Measurements from ENCODE around the gene BTNL2.
"Not testable (repeated sequence)": the region's sequence is repeated elsewhere in the genome, so short reads cannot be mapped to it uniquely, and the experiment has no call there.

Gene BTNL2

GRCh38 chr6:32375739-32376529 lies 31.0 kb downstream of the BTNL2 start:
- Mint-ChIP-seq H3K27ac (ENCODE audit: low read depth) (no peak overlapping the region), H3K36me3 (ENCODE audit: insufficient read depth) (no peaks in the 10 kb centered on the region), H3K4me1 (no peaks in the 10 kb centered on the region), H3K4me3 (no peak overlapping the region), H3K9me3 (no peaks in the 10 kb centered on the region), H3K27me3 (peaks cover 59% of the 10 kb centered on the region)
- ATAC-seq (replicated peaks; ENCODE audit: extremely low read depth, poor library complexity, severe bottlenecking) (no peak), DNase-seq (ENCODE audit: low spot score in 2 of 2) (no peak)

- no peak for ATAC-seq (replicated peaks; ENCODE audit: extremely low read depth, poor library complexity, severe bottlenecking)
- no peak within 1 kb of the TSS for H3K27ac Mint-ChIP-seq (ENCODE audit: low read depth)
- DNase-seq (ENCODE audit: low spot score in 2 of 2): no peak
- no peaks in the 10 kb centered on the region for H3K4me1 Mint-ChIP-seq
- peaks cover 67% of the 10 kb centered on the region for H3K27me3 Mint-ChIP-seq
- no peak within 1 kb of the TSS for H3K4me3 Mint-ChIP-seq
- H3K9me3 Mint-ChIP-seq: no peaks in the 10 kb centered on the region
- H3K36me3 Mint-ChIP-seq (ENCODE audit: insufficient read depth): no peaks in the 10 kb centered on the region
These were observed 35.2 kb downstream of the BTNL2 start, which contains the start of gene TSBP1 for GRCh38 chr6:32371803-32372202. TSS of gene TSBP1 (minus strand) at chr6:32371903. CDS start at chr6:32371706, 197 bp downstream.

GRCh38 chr6:32371229-32371628 lies 35.8 kb downstream of the BTNL2 start:
- Mint-ChIP-seq H3K27me3 (peaks cover 65% of the 10 kb centered on the region), H3K27ac (ENCODE audit: low read depth) (no peak overlapping the region), H3K36me3 (ENCODE audit: insufficient read depth) (no peaks in the 10 kb centered on the region), H3K9me3 (no peaks in the 10 kb centered on the region), H3K4me1 (no peaks in the 10 kb centered on the region), H3K4me3 (no peak overlapping the region)
- no peak for ATAC-seq (replicated peaks; ENCODE audit: extremely low read depth, poor library complexity, severe bottlenecking)
- DNase-seq (ENCODE audit: low spot score in 2 of 2): no peak

GRCh38 chr6:32370505-32370904 lies 36.5 kb downstream of the BTNL2 start:
- Mint-ChIP-seq H3K4me3 (no peak overlapping the region), H3K27me3 (peaks cover 61% of the 10 kb centered on the region)

GRCh38 chr6:32369660-32370059 lies 37.3 kb downstream of the BTNL2 start:
- peaks cover 61% of the 10 kb centered on the region for H3K27me3 Mint-ChIP-seq
- H3K27ac Mint-ChIP-seq (ENCODE audit: low read depth): no peak overlapping the region
- no peak overlapping the region for H3K4me3 Mint-ChIP-seq
- ATAC-seq (replicated peaks; ENCODE audit: extremely low read depth, poor library complexity, severe bottlenecking): no peak
- H3K4me1 Mint-ChIP-seq: no peaks in the 10 kb centered on the region
- H3K9me3 Mint-ChIP-seq: no peaks in the 10 kb centered on the region
- H3K36me3 Mint-ChIP-seq (ENCODE audit: insufficient read depth): no peaks in the 10 kb centered on the region
- no peak for DNase-seq (ENCODE audit: low spot score in 2 of 2)

More at GRCh38 chr6:32370505-32370904, 36.5 kb downstream of the BTNL2 start:
- Mint-ChIP-seq H3K27ac (ENCODE audit: low read depth) (no peak overlapping the region), H3K9me3 (no peaks in the 10 kb centered on the region), H3K36me3 (ENCODE audit: insufficient read depth) (no peaks in the 10 kb centered on the region), H3K4me1 (no peaks in the 10 kb centered on the region)
- ATAC-seq (replicated peaks; ENCODE audit: extremely low read depth, poor library complexity, severe bottlenecking) (no peak), DNase-seq (ENCODE audit: low spot score in 2 of 2) (no peak)

GRCh38 chr6:32367644-32368043 lies 39.3 kb downstream of the BTNL2 start:
- ATAC-seq (replicated peaks; ENCODE audit: extremely low read depth, poor library complexity, severe bottlenecking): no peak
- no peak for DNase-seq (ENCODE audit: low spot score in 2 of 2)
- Mint-ChIP-seq H3K27me3 (peaks cover 81% of the 10 kb centered on the region), H3K9me3 (no peaks in the 10 kb centered on the region), H3K4me3 (no peak overlapping the region), H3K27ac (ENCODE audit: low read depth) (no peak overlapping the region), H3K36me3 (ENCODE audit: insufficient read depth) (no peaks in the 10 kb centered on the region), H3K4me1 (no peaks in the 10 kb centered on the region)

- not testable (repeated sequence) for H3K36me3 Mint-ChIP-seq (ENCODE audit: insufficient read depth); H3K9me3 Mint-ChIP-seq; H3K4me1 Mint-ChIP-seq; ATAC-seq (replicated peaks; ENCODE audit: extremely low read depth, poor library complexity, severe bottlenecking); H3K27ac Mint-ChIP-seq (ENCODE audit: low read depth); H3K4me3 Mint-ChIP-seq; DNase-seq (ENCODE audit: low spot score in 2 of 2)
- peaks cover 16% of the 10 kb centered on the region for H3K27me3 Mint-ChIP-seq
These were observed 47.8 kb downstream of the BTNL2 start for GRCh38 chr6:32359225-32359624.

GRCh38 chr6:32358548-32358947 lies 48.4 kb downstream of the BTNL2 start:
- H3K27me3 Mint-ChIP-seq; ATAC-seq (replicated peaks; ENCODE audit: extremely low read depth, poor library complexity, severe bottlenecking); H3K27ac Mint-ChIP-seq (ENCODE audit: low read depth): not testable (repeated sequence)

GRCh38 chr6:32355018-32355417 lies 52.0 kb downstream of the BTNL2 start:
- H3K4me3 Mint-ChIP-seq: no peak overlapping the region
- H3K27ac Mint-ChIP-seq (ENCODE audit: low read depth): no peak overlapping the region
- peaks cover 16% of the 10 kb centered on the region for H3K27me3 Mint-ChIP-seq

More at GRCh38 chr6:32358548-32358947, 48.4 kb downstream of the BTNL2 start:
- not testable (repeated sequence) for H3K4me3 Mint-ChIP-seq; H3K4me1 Mint-ChIP-seq; H3K9me3 Mint-ChIP-seq; DNase-seq (ENCODE audit: low spot score in 2 of 2); H3K36me3 Mint-ChIP-seq (ENCODE audit: insufficient read depth)

GRCh38 chr6:32353348-32353747 lies 53.6 kb downstream of the BTNL2 start:
- DNase-seq (ENCODE audit: low spot score in 2 of 2) (no peak), ATAC-seq (replicated peaks; ENCODE audit: extremely low read depth, poor library complexity, severe bottlenecking) (no peak)
- Mint-ChIP-seq H3K4me3 (no peak overlapping the region), H3K9me3 (no peaks in the 10 kb centered on the region), H3K36me3 (ENCODE audit: insufficient read depth) (peaks cover 2% of the 10 kb centered on the region), H3K4me1 (no peaks in the 10 kb centered on the region), H3K27me3 (peaks cover 32% of the 10 kb centered on the region), H3K27ac (ENCODE audit: low read depth) (no peak overlapping the region)

More at GRCh38 chr6:32355018-32355417, 52.0 kb downstream of the BTNL2 start:
- DNase-seq (ENCODE audit: low spot score in 2 of 2) (no peak), ATAC-seq (replicated peaks; ENCODE audit: extremely low read depth, poor library complexity, severe bottlenecking) (no peak)
- no peaks in the 10 kb centered on the region for H3K9me3 Mint-ChIP-seq
- peaks cover 2% of the 10 kb centered on the region for H3K36me3 Mint-ChIP-seq (ENCODE audit: insufficient read depth)
- no peaks in the 10 kb centered on the region for H3K4me1 Mint-ChIP-seq

All from central memory CD8-positive, alpha-beta T cell (primary cell).